ENCODE data around the gene SRD5A3. TPM values are rescaled to one million over a fixed set of nuclear protein-coding genes. Genes with fewer than 3 reads are reported as not detected.
"Not testable (repeated sequence)": the region's sequence is repeated elsewhere in the genome, so short reads cannot be mapped to it uniquely, and the experiment has no call there.

Gene SRD5A3
- total RNA-seq, 1 donor from 2014 or later: 14.3 TPM

DNA sequence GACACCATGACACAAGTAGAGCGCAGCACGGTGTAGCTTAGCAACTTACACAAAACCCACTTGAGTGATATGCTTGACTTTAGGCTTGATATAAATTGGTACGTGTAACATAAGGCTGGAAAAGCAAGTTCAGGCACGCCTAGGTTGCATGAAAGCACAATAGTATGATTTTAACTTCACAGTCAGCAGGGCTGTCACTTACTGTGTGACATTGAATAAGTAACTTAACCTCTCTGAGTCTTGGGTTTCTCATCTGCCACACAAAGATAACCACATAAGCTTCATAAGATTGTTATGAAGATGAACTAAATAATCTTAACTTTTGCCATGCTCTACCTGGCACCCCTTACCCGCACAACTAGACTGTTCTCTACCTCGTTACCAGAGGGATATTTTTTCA, 9.5 kb downstream of the SRD5A3 start:
- DNase-seq (ENCODE audit: low read depth): no peak
- Histone ChIP-seq H3K27me3 (ENCODE audit: control insufficient read depth, insufficient read depth, low read length) (no peaks in the 10 kb centered on the region), H3K4me3 (ENCODE audit: low read depth, low read length) (no peak overlapping the region), H3K36me3 (ENCODE audit: control insufficient read depth, insufficient read depth, low read length) (no peaks in the 10 kb centered on the region)
- TF ChIP-seq, protein P1, sequence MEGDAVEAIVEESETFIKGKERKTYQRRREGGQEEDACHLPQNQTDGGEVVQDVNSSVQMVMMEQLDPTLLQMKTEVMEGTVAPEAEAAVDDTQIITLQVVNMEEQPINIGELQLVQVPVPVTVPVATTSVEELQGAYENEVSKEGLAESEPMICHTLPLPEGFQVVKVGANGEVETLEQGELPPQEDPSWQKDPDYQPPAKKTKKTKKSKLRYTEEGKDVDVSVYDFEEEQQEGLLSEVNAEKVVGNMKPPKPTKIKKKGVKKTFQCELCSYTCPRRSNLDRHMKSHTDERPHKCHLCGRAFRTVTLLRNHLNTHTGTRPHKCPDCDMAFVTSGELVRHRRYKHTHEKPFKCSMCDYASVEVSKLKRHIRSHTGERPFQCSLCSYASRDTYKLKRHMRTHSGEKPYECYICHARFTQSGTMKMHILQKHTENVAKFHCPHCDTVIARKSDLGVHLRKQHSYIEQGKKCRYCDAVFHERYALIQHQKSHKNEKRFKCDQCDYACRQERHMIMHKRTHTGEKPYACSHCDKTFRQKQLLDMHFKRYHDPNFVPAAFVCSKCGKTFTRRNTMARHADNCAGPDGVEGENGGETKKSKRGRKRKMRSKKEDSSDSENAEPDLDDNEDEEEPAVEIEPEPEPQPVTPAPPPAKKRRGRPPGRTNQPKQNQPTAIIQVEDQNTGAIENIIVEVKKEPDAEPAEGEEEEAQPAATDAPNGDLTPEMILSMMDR (IDR thresholded peaks at IDR 0.05; ENCODE audit: insufficient read depth, low read length, poor library complexity, severe bottlenecking): no peak

DNA sequence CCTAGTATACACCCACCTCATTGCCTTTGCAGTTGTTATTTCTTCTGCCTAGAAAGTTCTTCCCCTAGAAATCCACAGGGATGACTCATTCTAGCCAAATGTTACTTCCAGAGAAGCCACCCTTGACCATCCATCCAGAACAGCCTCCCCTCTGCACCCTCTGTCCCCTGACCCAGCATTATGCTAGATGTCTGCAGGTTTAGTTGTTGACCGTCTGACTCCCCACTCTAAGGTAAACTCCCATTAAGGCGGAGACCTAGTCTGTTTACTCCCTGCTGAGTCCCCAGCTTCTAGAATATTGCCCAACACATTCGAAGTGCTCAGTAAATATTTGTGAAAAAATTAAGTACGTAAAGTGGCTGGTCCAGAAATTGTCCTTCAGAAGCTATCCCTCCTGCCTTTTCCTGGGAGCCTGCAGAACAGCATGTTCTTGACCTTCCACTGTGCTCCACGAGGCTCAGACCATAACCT, 11.0 kb downstream of the SRD5A3 start:
- no peaks in the 10 kb centered on the region for H3K36me3 ChIP-seq (ENCODE audit: control insufficient read depth, insufficient read depth, low read length)

DNA sequence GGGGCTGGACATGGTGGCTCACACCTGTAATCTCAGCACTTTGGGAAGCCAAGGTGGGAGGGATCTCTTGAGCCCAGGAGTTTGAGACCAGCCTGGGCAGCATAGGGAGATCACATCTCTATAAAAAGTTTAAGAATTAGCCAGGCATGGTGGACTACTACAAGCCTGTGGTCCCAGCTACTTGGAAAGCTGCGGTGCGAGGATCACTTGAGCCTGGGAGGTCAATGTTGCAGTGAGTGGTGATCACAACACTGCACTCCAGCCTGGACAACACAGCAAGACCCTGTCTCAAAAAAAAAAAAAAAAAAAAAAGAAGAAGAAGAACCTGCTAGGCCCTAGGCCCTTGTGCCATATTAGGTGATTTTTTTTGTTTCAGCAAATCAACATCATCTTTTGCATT, 12.2 kb downstream of the SRD5A3 start:
- TF ChIP-seq, protein P1 (IDR thresholded peaks at IDR 0.05; ENCODE audit: insufficient read depth, low read length, poor library complexity, severe bottlenecking): no peak
- Histone ChIP-seq H3K4me3 (ENCODE audit: low read depth, low read length) (no peak overlapping the region), H3K36me3 (ENCODE audit: control insufficient read depth, insufficient read depth, low read length) (no peaks in the 10 kb centered on the region), H3K27me3 (ENCODE audit: control insufficient read depth, insufficient read depth, low read length) (no peaks in the 10 kb centered on the region)
- no peak for DNase-seq (ENCODE audit: low read depth)

More for the DNA sequence above, 11.0 kb downstream of the SRD5A3 start:
- TF ChIP-seq, protein P1 (IDR thresholded peaks at IDR 0.05; ENCODE audit: insufficient read depth, low read length, poor library complexity, severe bottlenecking): no peak
- Histone ChIP-seq H3K4me3 (ENCODE audit: low read depth, low read length) (no peak overlapping the region), H3K27me3 (ENCODE audit: control insufficient read depth, insufficient read depth, low read length) (no peaks in the 10 kb centered on the region)
- DNase-seq (ENCODE audit: low read depth): no peak

DNA sequence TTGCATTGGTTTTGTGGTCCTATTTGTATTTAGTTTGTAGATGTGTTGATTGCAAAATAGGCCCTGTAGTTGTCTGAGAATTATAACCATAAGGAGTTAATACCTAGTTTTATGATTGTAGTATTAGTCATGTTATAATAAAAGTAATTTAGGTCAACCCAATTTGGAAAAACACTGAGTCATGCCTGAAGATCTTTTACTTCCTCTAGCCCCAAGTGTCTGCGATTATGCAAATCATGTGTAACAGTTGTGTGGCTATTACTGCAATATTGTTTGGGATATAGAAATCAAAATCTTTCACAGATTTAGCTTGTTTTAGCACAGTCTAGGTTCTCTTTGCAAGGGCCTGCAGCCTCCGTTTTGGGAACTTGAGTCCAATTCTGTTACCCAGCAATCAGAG, 12.6 kb downstream of the SRD5A3 start:
- TF ChIP-seq, protein P1 (IDR thresholded peaks at IDR 0.05; ENCODE audit: insufficient read depth, low read length, poor library complexity, severe bottlenecking): no peak
- no peak overlapping the region for H3K4me3 ChIP-seq (ENCODE audit: low read depth, low read length)
- H3K27me3 ChIP-seq (ENCODE audit: control insufficient read depth, insufficient read depth, low read length): no peaks in the 10 kb centered on the region
- DNase-seq (ENCODE audit: low read depth): no peak
- no peaks in the 10 kb centered on the region for H3K36me3 ChIP-seq (ENCODE audit: control insufficient read depth, insufficient read depth, low read length)

DNA sequence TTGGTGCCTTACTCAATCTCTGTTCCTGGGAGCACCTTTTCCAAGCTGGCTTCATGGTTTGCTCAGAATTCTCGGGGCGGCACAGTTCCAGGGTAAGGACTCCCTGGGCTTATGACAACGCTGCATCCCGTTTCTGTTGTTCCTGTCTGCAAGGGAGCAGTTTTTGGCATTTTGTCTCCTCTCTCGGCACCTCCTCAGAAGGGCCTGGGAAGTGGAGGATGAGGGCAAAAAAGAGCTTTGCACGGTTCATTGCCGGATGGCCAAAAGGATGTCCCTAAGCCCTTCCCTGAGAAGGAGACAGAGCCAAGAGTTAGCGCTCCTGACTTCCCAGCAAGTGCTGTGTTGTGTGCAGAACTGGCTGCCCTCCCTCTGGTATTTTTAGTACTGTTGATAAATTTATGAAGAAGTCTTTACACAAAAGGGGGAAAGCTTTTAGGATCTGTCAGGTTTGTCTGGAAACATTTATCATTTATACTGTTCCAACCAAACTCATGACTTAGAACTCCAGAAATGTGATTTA, 13.4 kb downstream of the SRD5A3 start:
- TF ChIP-seq, protein P1 (IDR thresholded peaks at IDR 0.05; ENCODE audit: insufficient read depth, low read length, poor library complexity, severe bottlenecking): no peak
- no peaks in the 10 kb centered on the region for H3K36me3 ChIP-seq (ENCODE audit: control insufficient read depth, insufficient read depth, low read length)
- no peak overlapping the region for H3K4me3 ChIP-seq (ENCODE audit: low read depth, low read length)
- DNase-seq (ENCODE audit: low read depth): no peak
- no peaks in the 10 kb centered on the region for H3K27me3 ChIP-seq (ENCODE audit: control insufficient read depth, insufficient read depth, low read length)

DNA sequence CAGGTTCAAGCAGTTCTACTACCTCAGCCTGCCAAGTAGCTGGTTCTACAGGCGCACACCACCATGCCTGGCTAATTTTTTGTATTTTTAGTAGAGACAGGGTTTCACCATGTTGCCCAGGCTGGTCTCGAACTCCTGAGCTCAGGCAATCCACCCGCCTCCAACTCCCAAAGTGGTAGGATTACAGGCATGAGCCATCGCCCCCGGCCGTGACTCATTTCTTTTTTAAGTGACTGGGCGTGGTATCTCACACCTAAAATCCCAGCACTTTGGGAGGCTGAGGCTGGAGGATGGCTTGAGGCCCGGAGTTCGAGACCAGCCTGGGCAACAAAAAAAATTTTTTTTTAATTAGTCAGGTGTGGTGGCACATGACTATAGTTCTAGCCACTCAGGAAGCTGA, 16.9 kb downstream of the SRD5A3 start:
- DNase-seq (ENCODE audit: low read depth); H3K36me3 ChIP-seq (ENCODE audit: control insufficient read depth, insufficient read depth, low read length); H3K4me3 ChIP-seq (ENCODE audit: low read depth, low read length); H3K27me3 ChIP-seq (ENCODE audit: control insufficient read depth, insufficient read depth, low read length): not testable (repeated sequence)

Data from kidney epithelial cell (primary cell).